ENCODE data around the gene KRTAP1-3.
"Not testable (repeated sequence)": the region's sequence is repeated elsewhere in the genome, so short reads cannot be mapped to it uniquely, and the experiment has no call there.

KRTAP1-3 gene

GRCh38 chr17:41048441-41048840 is 13.8 kb upstream of the KRTAP1-3 start:
- Histone ChIP-seq H3K79me2 (ENCODE audit: insufficient read depth, low read length) (no peaks in the 10 kb centered on the region), H3K27me3 (ENCODE audit: low read length) (no peaks in the 10 kb centered on the region), H3K9me2 (replicated peaks; ENCODE audit: insufficient read depth, low read length) (no peaks in the 10 kb centered on the region), H3K27ac (ENCODE audit: low read depth, low read length) (no peak overlapping the region), H3K36me3 (ENCODE audit: low read length) (no peaks in the 10 kb centered on the region), H3F3A (ENCODE audit: insufficient read depth) (0 out of 2 replicates have a peak, but pooled peaks cover 3% of the 10 kb centered on the region), H3K9ac (ENCODE audit: low read length) (no peak overlapping the region), H3K9me3 (ENCODE audit: insufficient read depth, low read length) (no peaks in the 10 kb centered on the region), H3K4me3 (ENCODE audit: insufficient read depth, low read length, poor library complexity, severe bottlenecking) (no peak overlapping the region), H2AFZ (ENCODE audit: low read depth, low read length, severe bottlenecking) (no peak overlapping the region), H4K20me1 (ENCODE audit: low read depth, low read length) (no peaks in the 10 kb centered on the region), H3K4me2 (ENCODE audit: low read depth, low read length, poor library complexity, severe bottlenecking) (no peak overlapping the region)
- TF ChIP-seq EZH2phosphoT487 (conservative IDR thresholded peaks at IDR 0.05; ENCODE audit: low read length): no peak
- TF ChIP-seq, protein P1, sequence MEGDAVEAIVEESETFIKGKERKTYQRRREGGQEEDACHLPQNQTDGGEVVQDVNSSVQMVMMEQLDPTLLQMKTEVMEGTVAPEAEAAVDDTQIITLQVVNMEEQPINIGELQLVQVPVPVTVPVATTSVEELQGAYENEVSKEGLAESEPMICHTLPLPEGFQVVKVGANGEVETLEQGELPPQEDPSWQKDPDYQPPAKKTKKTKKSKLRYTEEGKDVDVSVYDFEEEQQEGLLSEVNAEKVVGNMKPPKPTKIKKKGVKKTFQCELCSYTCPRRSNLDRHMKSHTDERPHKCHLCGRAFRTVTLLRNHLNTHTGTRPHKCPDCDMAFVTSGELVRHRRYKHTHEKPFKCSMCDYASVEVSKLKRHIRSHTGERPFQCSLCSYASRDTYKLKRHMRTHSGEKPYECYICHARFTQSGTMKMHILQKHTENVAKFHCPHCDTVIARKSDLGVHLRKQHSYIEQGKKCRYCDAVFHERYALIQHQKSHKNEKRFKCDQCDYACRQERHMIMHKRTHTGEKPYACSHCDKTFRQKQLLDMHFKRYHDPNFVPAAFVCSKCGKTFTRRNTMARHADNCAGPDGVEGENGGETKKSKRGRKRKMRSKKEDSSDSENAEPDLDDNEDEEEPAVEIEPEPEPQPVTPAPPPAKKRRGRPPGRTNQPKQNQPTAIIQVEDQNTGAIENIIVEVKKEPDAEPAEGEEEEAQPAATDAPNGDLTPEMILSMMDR (IDR thresholded peaks at IDR 0.05; ENCODE audit: insufficient read depth, low read length, poor library complexity, severe bottlenecking): no peak

GRCh38 chr17:41046735-41047465 is 12.2 kb upstream of the KRTAP1-3 start, which contains the start of gene KRTAP2-1:
TSS of gene KRTAP2-1 (minus strand) at chr17:41047316. CDS start at chr17:41047267, 49 bp downstream.
- H3F3A ChIP-seq (ENCODE audit: insufficient read depth); H3K79me2 ChIP-seq (ENCODE audit: insufficient read depth, low read length); H3K9me2 ChIP-seq (replicated peaks; ENCODE audit: insufficient read depth, low read length); H3K4me2 ChIP-seq (ENCODE audit: low read depth, low read length, poor library complexity, severe bottlenecking); H3K4me3 ChIP-seq (ENCODE audit: insufficient read depth, low read length, poor library complexity, severe bottlenecking); H3K9ac ChIP-seq (ENCODE audit: low read length); H3K36me3 ChIP-seq (ENCODE audit: low read length); H3K27ac ChIP-seq (ENCODE audit: low read depth, low read length); H4K20me1 ChIP-seq (ENCODE audit: low read depth, low read length); H2AFZ ChIP-seq (ENCODE audit: low read depth, low read length, severe bottlenecking); H3K27me3 ChIP-seq (ENCODE audit: low read length): not testable (repeated sequence)
- peaks cover 12% of the 10 kb centered on the region; the same call in 1 of the 2 replicates for H3K9me3 ChIP-seq (ENCODE audit: insufficient read depth, low read length)

DNA sequence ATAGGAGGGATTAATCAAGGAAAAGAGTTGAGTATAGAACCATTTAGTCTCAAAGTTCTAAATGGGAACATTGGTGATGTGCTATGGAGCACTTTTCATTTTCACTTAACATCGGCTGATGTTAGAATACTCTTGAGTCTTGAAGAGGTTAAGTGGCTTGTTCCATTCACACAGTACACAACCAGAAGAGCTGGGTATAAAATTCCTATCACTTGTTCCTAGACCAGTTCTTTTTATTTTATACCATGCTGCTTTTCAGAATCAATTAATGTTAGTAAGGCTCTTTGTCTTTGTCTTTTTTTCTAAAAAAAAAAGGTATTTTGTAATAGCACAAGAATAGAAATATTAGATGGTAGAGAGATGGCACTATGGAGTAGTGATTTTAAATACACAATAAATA is 8.3 kb upstream of the KRTAP1-3 start:
- no peak overlapping the region for H3K4me3 ChIP-seq (ENCODE audit: insufficient read depth, low read length, poor library complexity, severe bottlenecking)

GRCh38 chr17:41040783-41041571 is 6.3 kb upstream of the KRTAP1-3 start, which contains the start of gene KRTAP1-1:
TSS of gene KRTAP1-1 (minus strand) at chr17:41041450. CDS start at chr17:41041397, 53 bp downstream.
- not testable (repeated sequence) for H4K20me1 ChIP-seq (ENCODE audit: low read depth, low read length); H3K4me2 ChIP-seq (ENCODE audit: low read depth, low read length, poor library complexity, severe bottlenecking); H3K9ac ChIP-seq (ENCODE audit: low read length); H3K4me3 ChIP-seq (ENCODE audit: insufficient read depth, low read length, poor library complexity, severe bottlenecking); H2AFZ ChIP-seq (ENCODE audit: low read depth, low read length, severe bottlenecking); H3F3A ChIP-seq (ENCODE audit: insufficient read depth); H3K79me2 ChIP-seq (ENCODE audit: insufficient read depth, low read length); H3K36me3 ChIP-seq (ENCODE audit: low read length); H3K27ac ChIP-seq (ENCODE audit: low read depth, low read length); H3K9me2 ChIP-seq (replicated peaks; ENCODE audit: insufficient read depth, low read length); H3K27me3 ChIP-seq (ENCODE audit: low read length)
- H3K9me3 ChIP-seq (ENCODE audit: insufficient read depth, low read length): peaks cover 12% of the 10 kb centered on the region; the same call in 1 of the 2 replicates

More for the DNA sequence above, 8.3 kb upstream of the KRTAP1-3 start:
- H3K36me3 ChIP-seq (ENCODE audit: low read length): no peaks in the 10 kb centered on the region
- no peak overlapping the region for H2AFZ ChIP-seq (ENCODE audit: low read depth, low read length, severe bottlenecking)
- no peaks in the 10 kb centered on the region for H4K20me1 ChIP-seq (ENCODE audit: low read depth, low read length)
- no peaks in the 10 kb centered on the region for H3K79me2 ChIP-seq (ENCODE audit: insufficient read depth, low read length)
- H3K9ac ChIP-seq (ENCODE audit: low read length): no peak overlapping the region
- H3K9me3 ChIP-seq (ENCODE audit: insufficient read depth, low read length): peaks cover 12% of the 10 kb centered on the region; the same call in 1 of the 2 replicates
- no peak overlapping the region for H3K4me2 ChIP-seq (ENCODE audit: low read depth, low read length, poor library complexity, severe bottlenecking)
- TF ChIP-seq, protein P1 (IDR thresholded peaks at IDR 0.05; ENCODE audit: insufficient read depth, low read length, poor library complexity, severe bottlenecking): no peak
- TF ChIP-seq EZH2phosphoT487 (conservative IDR thresholded peaks at IDR 0.05; ENCODE audit: low read length): no peak
- H3K27me3 ChIP-seq (ENCODE audit: low read length): 0 out of 2 replicates have a peak, but pooled peaks cover 3% of the 10 kb centered on the region
- no peaks in the 10 kb centered on the region for H3K9me2 ChIP-seq (replicated peaks; ENCODE audit: insufficient read depth, low read length)
- H3F3A ChIP-seq (ENCODE audit: insufficient read depth): no peaks in the 10 kb centered on the region
- no peak overlapping the region for H3K27ac ChIP-seq (ENCODE audit: low read depth, low read length)
